GM23338 (cell line): ENCODE results near the gene DNAJC11. TPM values are rescaled to one million over a fixed set of nuclear protein-coding genes. Genes with fewer than 3 reads are reported as not detected.

Experiments
- ATAC-seq: fragments of 200-7000 bp; cut with Tn5 transposase; 3 replicates; pipeline ENCODE4 v1.9.1; 2020
- DNase-seq: peaks from one replicate; pipeline ENCODE4 v3.0.0-alpha.2; 2015; ENCODE audit warnings: low spot score
- H2AFZ ChIP-seq: fragments of 200-600 bp; sonication (generic); 2 replicates; pipeline ENCODE4 v1.8.0; 2016; ENCODE audit warnings: antibody characterized with exemption, mild to moderate bottlenecking, moderate library complexity
- H3F3A ChIP-seq: fragments of 200-600 bp; sonication (generic); replicated peaks from 2 replicates; pipeline ENCODE4 v1.8.0; 2017; ENCODE audit warnings: antibody characterized with exemption, mixed run types, low read depth
- H3K27ac ChIP-seq: fragments of 200-600 bp; sonication (generic); 2 replicates; pipeline ENCODE4 v1.6.1; 2016; ENCODE audit warnings: low read depth
- H3K27me3 ChIP-seq: fragments of 200-600 bp; sonication (generic); 2 replicates; pipeline ENCODE4 v1.8.0; 2016; ENCODE audit warnings: mild to moderate bottlenecking, mixed run types, moderate library complexity; ENCODE audit not compliant: insufficient read depth
- H3K36me3 ChIP-seq: fragments of 200-600 bp; sonication (generic); 2 replicates; pipeline ENCODE4 v1.8.0; 2016; ENCODE audit warnings: mild to moderate bottlenecking; ENCODE audit not compliant: insufficient read depth
- H3K4me1 ChIP-seq: fragments of 200-600 bp; sonication (generic); 2 replicates; pipeline ENCODE4 v1.8.0; 2016; ENCODE audit warnings: mild to moderate bottlenecking, moderate library complexity; ENCODE audit not compliant: insufficient read depth
- H3K4me2 ChIP-seq: fragments of 200-600 bp; sonication (generic); 2 replicates; pipeline ENCODE4 v1.7.1; 2017; ENCODE audit warnings: mixed run types
- H3K4me3 ChIP-seq: fragments of 200-600 bp; sonication (generic); 2 replicates; pipeline ENCODE4 v1.6.1; 2016; ENCODE audit warnings: mixed run types
- H3K79me2 ChIP-seq: fragments of 200-600 bp; sonication (generic); replicated peaks from 2 replicates; pipeline ENCODE4 v1.8.0; 2017; ENCODE audit warnings: mild to moderate bottlenecking; ENCODE audit not compliant: insufficient read depth
- H3K9me2 ChIP-seq: fragments of 200-600 bp; sonication (generic); 2 replicates; pipeline ENCODE4 v1.8.0; 2017; ENCODE audit not compliant: insufficient read depth
- H4K20me1 ChIP-seq: fragments of 200-600 bp; sonication (generic); replicated peaks from 2 replicates; pipeline ENCODE4 v1.8.0; 2017; ENCODE audit warnings: mild to moderate bottlenecking; ENCODE audit not compliant: insufficient read depth
- H3K27ac Mint-ChIP-seq: 2 replicates; pipeline ENCODE4 v1.8.0; 2020; ENCODE audit warnings: inconsistent platforms, mild to moderate bottlenecking, moderate library complexity, mixed read lengths
- H3K27me3 Mint-ChIP-seq: 3 replicates; pipeline ENCODE4 v1.8.0; 2022; ENCODE audit warnings: low read depth, mild to moderate bottlenecking, moderate library complexity, mixed read lengths, inconsistent platforms; ENCODE audit not compliant: insufficient read depth, poor library complexity
- H3K36me3 Mint-ChIP-seq: 3 replicates; pipeline ENCODE4 v1.8.0; 2021; ENCODE audit warnings: low read depth, mild to moderate bottlenecking, inconsistent platforms, moderate library complexity, mixed read lengths
- H3K4me1 Mint-ChIP-seq: 3 replicates; pipeline ENCODE4 v1.8.0; 2020; ENCODE audit warnings: mild to moderate bottlenecking, inconsistent platforms, mixed read lengths
- H3K4me3 Mint-ChIP-seq: 3 replicates; pipeline ENCODE4 v1.8.0; 2021; ENCODE audit warnings: moderate library complexity, mild to moderate bottlenecking, inconsistent platforms, mixed read lengths
- H3K9me3 Mint-ChIP-seq: 3 replicates; pipeline ENCODE4 v1.8.0; 2020; ENCODE audit warnings: moderate library complexity, mild to moderate bottlenecking, inconsistent platforms, mixed read lengths
- CREB1 ChIP-seq: fragments of 250-450 bp; sonication (Bioruptor Pico); IDR thresholded peaks from 2 replicates; pipeline ENCODE4 v1.5.0; 2020; ENCODE audit warnings: low read depth, mild to moderate bottlenecking, moderate library complexity
- ETS1 ChIP-seq: IDR thresholded peaks from 2 replicates; pipeline ENCODE4 v1.6.1; 2016; ENCODE audit warnings: antibody characterized with exemption
- JUNB ChIP-seq: IDR thresholded peaks from one replicate; pipeline ENCODE4 v1.6.1; 2016; ENCODE audit warnings: antibody characterized with exemption; ENCODE audit not compliant: unreplicated experiment
- NANOG ChIP-seq: IDR thresholded peaks from 2 replicates; pipeline ENCODE4 v1.6.1; 2016; ENCODE audit warnings: antibody characterized with exemption, borderline replicate concordance
- POLR2AphosphoS5 ChIP-seq: IDR thresholded peaks from 2 replicates; pipeline ENCODE4 v1.6.1; 2016; ENCODE audit warnings: antibody characterized with exemption, low read depth
- REST ChIP-seq: IDR thresholded peaks from one replicate; pipeline ENCODE4 v1.6.1; 2018; ENCODE audit warnings: antibody characterized with exemption; ENCODE audit not compliant: unreplicated experiment
- ZNF114 ChIP-seq: fragments of 250-450 bp; sonication (Bioruptor Pico); IDR thresholded peaks from 2 replicates; pipeline ENCODE4 v1.5.0; 2020; ENCODE audit warnings: mild to moderate bottlenecking, moderate library complexity
- ZNF331 ChIP-seq: fragments of 250-450 bp; sonication (Bioruptor Pico); IDR thresholded peaks from 2 replicates; pipeline ENCODE4 v1.5.0; 2020; ENCODE audit warnings: low read depth, mild to moderate bottlenecking, moderate library complexity
- ZNF462 ChIP-seq: fragments of 250-450 bp; sonication (Bioruptor Pico); IDR thresholded peaks from 2 replicates; pipeline ENCODE4 v1.5.0; 2020; ENCODE audit warnings: mild to moderate bottlenecking, moderate library complexity
- polyA plus RNA-seq: library from polyadenylated mRNA; unstranded; fragments of >200 nt; fragmentation: Nextera tagmentation; extraction: Ambion mirVana; gene quantifications from 2 replicates; pipeline ENCODE4 v1.2.1, GENCODE V29; 2016
- total RNA-seq: library from RNA; depleted of rRNA; stranded (reverse); fragments of >200 nt; shearing (Covaris generic); gene quantifications from 2 replicates; pipeline ENCODE4 v1.2.3, GENCODE V29; 2014
- TF ChIP-seq, protein P1 (sequence below), 2 experiments: fragments of 200-600 bp in 1 of 2; sonication (generic) in 1 of 2; conservative IDR thresholded peaks; 2 replicates each; pipeline versions ENCODE4 v1.5.1 to v1.6.1; 2016 to 2017; ENCODE audit warnings: antibody characterized with exemption in 2 of 2, low read depth in 2 of 2, mild to moderate bottlenecking in 2 of 2, moderate library complexity in 1 of 2

Gene DNAJC11
- total and polyA plus RNA-seq, 2 experiments from 2014 or later = 48.4 to 67.2 TPM

- Histone ChIP-seq H3K4me2 (no peak overlapping the region), H3K27ac (no peak overlapping the region), H3K79me2 (peaks cover 90% of the 10 kb centered on the region), H2AFZ (no peak overlapping the region), H3K27me3 (no peaks in the 10 kb centered on the region), H3F3A (0 out of 2 replicates have a peak, but pooled peaks cover 4% of the 10 kb centered on the region), H3K4me3 (no peak overlapping the region), H4K20me1 (peaks cover 44% of the 10 kb centered on the region), H3K4me1 (peaks cover 9% of the 10 kb centered on the region; the same call in 1 of the 2 replicates), H3K36me3 (peaks cover 23% of the 10 kb centered on the region), H3K9me2 (no peaks in the 10 kb centered on the region)
- Mint-ChIP-seq H3K4me1 (peaks cover 9% of the 10 kb centered on the region), H3K36me3 (peaks cover 25% of the 10 kb centered on the region), H3K27me3 (peaks cover 1% of the 10 kb centered on the region), H3K9me3 (no peaks in the 10 kb centered on the region), H3K27ac (no peak overlapping the region), H3K4me3 (no peak overlapping the region)
- ATAC-seq = no peak
- no peak for TF ChIP-seq ZNF331
- TF ChIP-seq, protein P1, sequence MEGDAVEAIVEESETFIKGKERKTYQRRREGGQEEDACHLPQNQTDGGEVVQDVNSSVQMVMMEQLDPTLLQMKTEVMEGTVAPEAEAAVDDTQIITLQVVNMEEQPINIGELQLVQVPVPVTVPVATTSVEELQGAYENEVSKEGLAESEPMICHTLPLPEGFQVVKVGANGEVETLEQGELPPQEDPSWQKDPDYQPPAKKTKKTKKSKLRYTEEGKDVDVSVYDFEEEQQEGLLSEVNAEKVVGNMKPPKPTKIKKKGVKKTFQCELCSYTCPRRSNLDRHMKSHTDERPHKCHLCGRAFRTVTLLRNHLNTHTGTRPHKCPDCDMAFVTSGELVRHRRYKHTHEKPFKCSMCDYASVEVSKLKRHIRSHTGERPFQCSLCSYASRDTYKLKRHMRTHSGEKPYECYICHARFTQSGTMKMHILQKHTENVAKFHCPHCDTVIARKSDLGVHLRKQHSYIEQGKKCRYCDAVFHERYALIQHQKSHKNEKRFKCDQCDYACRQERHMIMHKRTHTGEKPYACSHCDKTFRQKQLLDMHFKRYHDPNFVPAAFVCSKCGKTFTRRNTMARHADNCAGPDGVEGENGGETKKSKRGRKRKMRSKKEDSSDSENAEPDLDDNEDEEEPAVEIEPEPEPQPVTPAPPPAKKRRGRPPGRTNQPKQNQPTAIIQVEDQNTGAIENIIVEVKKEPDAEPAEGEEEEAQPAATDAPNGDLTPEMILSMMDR (conservative IDR thresholded peaks at IDR 0.05; ENCODE audit: low read depth in 2 of 2) = no peak
- TF ChIP-seq REST = no peak
- no peak for TF ChIP-seq JUNB
- no peak for TF ChIP-seq NANOG
- TF ChIP-seq POLR2AphosphoS5 = no peak
- no peak for TF ChIP-seq CREB1
- TF ChIP-seq ZNF114 (CRISPR knock-in tag) = no peak
- no peak for DNase-seq
These were observed 18.2 kb downstream of the DNAJC11 start for GRCh38 chr1:6683434-6683833.

DNA sequence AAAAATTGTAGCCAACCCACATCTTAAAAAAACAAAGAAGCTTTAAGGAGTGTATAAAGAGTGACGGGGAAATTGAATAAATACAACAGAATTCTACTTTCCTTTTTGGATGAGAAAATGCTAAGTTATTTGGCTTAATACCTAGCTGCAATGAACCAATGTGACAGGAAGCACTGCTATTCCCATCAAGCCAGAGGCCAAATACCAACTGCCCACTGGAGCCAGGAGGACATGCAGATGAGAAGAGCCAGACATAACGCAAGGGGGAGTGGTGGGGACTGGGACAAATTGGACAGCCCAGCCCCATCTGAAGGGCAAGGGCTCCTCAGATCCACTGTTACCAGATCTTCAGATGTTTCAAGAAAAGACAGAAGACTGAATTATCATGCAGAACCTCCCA, 25.7 kb downstream of the DNAJC11 start:
- Mint-ChIP-seq H3K4me1 (no peaks in the 10 kb centered on the region), H3K27ac (no peak overlapping the region), H3K36me3 (peaks cover 75% of the 10 kb centered on the region), H3K9me3 (no peaks in the 10 kb centered on the region), H3K27me3 (no peaks in the 10 kb centered on the region), H3K4me3 (no peak overlapping the region)
- peaks cover 19% of the 10 kb centered on the region; the same call in 1 of the 2 replicates for H3K79me2 ChIP-seq
- H3F3A ChIP-seq = 0 out of 2 replicates have a peak, but pooled peaks cover 4% of the 10 kb centered on the region
- ATAC-seq = no peak
- no peaks in the 10 kb centered on the region for H3K9me2 ChIP-seq
- no peak for DNase-seq
- H3K4me1 ChIP-seq = no peaks in the 10 kb centered on the region
- H3K4me3 ChIP-seq = no peak overlapping the region
- H2AFZ ChIP-seq = no peak overlapping the region
- H3K27ac ChIP-seq = no peak overlapping the region
- H4K20me1 ChIP-seq = peaks cover 20% of the 10 kb centered on the region
- peaks cover 45% of the 10 kb centered on the region for H3K36me3 ChIP-seq
- H3K27me3 ChIP-seq = no peaks in the 10 kb centered on the region
- no peak overlapping the region for H3K4me2 ChIP-seq
- TF ChIP-seq ZNF331 (no peak), CREB1 (no peak), ZNF462 (CRISPR knock-in tag) (no peak), ETS1 (no peak)
